GM19238 (cell line): Measurements from ENCODE around the gene RNF32.
"Not testable (repeated sequence)": the region's sequence is repeated elsewhere in the genome, so short reads cannot be mapped to it uniquely, and the experiment has no call there.

Experiments used
- DNase-seq: peaks from one replicate; pipeline ENCODE4 v3.0.0; 2011; ENCODE audit warnings: low spot score; ENCODE audit not compliant: insufficient read length

Gene RNF32

DNA sequence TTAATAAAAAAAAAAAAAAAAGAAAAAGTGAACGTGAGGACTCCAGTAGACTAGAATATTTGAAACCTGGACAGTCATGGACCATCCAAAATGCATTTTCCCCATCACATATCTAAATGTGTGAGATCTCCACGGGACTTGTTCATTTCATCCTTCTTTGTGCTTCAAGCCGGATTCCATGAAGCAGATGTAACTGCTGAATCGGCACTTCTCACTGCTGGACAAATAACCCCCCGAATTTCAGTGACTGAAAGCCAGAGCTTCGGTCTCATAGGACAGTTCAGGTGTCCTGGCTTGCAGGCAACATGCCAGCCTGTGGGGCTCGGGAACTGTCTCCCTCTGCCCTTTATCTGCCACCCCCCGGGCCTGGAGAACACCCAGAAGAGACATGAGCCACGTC, 33.3 kb downstream of the RNF32 start:
- DNase-seq, result no peak

DNA sequence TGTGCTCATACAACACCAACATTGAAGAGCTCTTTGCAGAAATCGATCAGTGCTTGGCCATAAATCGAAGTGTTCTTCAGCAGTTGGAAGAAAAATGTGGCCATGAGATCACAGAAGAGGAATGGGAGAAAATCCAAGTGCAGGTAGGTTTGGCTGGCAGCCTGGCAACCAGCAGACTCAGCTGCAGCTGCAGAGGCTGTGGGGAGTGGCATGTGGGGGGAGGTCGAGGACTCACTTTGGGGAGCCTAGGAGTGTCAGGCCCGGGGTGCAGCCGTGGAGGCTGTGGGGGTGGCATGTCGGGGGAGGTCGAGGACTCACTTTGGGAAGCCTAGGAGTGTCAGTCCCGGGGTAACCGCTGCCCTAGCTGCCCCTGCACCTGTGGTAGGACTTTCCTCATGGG, 35.1 kb downstream of the RNF32 start:
- no peak for DNase-seq

DNA sequence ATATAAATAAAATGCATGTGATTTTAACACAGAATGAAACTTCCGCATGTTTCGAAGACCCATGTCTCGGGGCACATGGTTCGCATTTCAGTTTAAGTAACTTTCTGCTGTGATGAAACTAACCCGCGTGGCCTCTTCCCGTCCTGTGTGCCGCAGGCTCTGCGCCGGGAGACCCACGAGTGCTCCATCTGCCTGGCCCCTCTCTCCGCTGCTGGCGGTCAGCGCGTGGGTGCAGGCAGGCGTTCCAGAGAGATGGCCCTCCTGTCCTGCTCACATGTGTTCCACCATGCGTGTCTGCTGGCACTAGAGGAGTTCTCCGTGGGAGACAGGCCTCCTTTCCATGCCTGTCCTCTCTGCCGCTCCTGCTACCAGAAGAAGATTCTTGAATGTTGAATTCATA, 35.7 kb downstream of the RNF32 start:
- DNase-seq, result no peak

DNA sequence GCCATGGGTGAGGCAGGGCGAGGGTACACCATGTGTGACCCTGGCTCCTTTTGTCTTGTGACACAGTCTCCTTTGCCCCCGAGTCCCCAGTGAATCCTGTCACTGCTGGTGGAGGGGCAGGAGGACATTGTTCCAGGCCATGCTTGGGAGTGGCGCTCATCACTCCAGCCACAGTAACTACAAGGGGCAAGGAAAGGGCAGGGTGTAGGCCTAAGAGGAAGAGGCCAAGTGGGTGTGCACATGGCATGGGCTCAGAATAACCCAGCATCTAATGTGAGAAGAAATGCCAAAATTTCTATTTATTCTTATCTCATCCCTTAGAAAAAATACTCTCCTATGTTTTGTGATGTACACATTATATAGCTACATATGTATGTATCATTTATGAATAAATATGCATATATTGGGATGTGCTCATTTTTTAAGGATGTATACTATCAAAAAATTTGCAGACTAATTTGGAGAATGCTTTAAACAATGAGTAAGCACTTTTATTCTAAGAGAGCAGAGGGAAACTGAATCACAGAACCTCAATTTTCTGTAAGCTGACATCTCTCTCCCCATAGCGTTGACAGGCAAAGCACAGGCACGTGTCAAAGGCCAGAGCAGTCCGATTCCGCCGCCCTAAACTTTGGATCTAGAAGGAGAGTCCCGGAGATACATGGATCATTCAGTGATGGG, 36.9 kb downstream of the RNF32 start:
- DNase-seq, result no peak

DNA sequence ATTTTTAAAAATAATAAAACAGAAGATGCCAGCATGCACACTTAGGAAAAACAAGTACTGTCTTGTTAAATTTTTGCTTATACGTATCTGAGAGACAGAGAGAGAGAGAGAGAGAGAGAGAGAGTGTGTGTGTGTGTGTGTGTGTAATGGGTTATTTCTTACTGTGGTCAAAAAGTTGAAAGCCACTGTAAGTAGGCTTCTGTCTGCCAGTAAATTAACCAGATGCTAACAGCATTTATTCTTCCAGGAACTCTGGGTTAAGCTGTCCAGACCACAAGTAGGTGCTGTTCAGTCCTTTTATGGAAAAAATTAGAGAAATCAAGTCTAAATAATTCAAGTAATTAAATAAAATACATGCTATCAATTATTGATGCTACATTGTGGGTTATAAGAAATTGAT, 39.7 kb downstream of the RNF32 start:
- DNase-seq, result no peak

DNA sequence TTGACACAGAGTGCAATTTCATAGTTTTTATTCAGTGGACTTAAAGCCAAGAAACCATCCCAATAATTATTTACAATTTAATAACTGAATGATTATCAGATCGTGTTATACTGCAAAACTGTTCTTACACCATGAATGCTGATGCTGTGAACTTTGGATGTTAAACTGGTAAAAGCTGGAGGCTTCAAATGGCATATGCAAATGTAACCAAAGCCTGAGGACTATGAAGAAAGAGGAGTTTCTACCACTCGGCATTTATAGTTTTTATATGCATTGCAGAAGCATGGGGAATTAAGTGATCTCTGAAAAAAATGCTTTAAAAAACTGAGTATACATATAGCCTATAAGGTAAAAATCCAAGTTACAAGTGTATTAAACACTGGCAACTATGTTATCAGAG, 42.4 kb downstream of the RNF32 start:
- no peak for DNase-seq

DNA sequence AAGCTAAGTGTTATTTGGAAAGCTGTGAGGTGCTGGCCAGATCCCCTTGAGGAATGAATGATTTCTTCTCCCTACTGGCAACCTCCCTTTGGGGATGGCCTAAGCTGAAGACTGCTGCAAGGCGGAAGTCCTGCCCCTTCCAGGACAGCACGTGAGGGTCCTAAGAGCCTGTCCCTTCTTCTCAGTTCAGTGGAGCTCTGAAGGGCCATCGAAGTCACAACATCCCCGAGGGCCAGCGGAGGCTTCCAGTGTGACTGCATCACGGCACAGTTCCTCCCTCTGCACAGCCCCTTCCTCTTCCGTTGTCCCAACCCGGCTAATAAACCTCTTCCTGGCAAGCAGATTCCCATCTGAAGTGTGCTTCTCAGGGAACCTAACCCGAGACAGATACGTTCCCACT, 43.7 kb downstream of the RNF32 start:
- no peak for DNase-seq

DNA sequence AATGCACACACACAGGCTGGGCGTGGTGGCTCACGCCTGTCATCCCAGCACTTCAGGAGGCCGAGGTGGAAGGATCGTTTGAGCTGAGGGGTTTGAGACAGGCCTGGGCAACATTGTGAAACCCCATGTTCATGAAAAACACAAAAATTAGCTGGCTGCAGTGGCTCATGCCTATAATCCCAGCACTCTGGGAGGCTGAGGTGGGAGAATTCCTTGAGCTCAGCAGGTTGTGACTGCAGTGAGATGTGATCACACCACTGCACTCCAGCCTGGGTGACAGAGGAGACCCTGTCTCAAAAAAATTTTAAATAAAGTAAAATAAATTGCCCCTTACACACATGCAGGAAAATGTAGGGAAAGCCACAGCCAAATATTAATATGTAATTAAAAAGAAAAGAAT, 44.1 kb downstream of the RNF32 start:
- DNase-seq, result no peak

DNA sequence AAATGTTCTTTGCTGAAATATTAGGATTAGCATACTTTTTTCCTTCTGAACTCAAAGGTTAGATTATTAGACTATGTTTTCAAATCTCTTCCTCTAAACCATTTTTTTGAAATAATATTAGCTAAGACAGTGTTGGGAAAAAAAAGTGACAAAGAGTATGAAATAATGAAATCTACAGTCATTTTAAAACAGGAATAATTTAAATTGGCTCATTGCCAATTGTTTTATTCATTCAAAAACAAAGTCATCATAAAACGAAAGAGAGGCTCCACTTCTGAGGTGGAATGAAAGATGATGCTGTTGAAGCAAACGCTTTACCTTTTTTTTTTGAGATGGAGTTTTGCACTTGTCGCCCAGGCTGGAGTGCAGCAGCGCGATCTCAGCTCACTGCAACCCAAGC, 51.2 kb downstream of the RNF32 start:
- no peak for DNase-seq

DNA sequence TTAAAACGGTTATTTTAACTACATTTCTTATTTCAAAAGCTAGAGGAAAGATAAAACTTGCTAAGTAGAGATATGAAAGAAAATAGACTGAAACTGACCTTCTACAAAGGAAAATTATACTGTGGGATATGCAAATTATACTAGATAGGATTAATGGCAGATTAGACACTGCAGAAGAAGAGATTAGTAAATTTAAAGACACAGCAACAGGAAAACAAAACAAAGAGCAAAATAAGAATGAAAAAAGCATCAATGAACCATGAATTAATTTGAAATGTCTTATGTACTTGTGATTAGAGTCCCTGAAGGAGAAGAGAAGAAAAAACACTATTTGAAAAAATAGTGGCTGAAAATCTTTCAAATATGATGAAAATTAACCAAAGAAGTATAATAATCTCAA, 52.3 kb downstream of the RNF32 start:
- no peak for DNase-seq

DNA sequence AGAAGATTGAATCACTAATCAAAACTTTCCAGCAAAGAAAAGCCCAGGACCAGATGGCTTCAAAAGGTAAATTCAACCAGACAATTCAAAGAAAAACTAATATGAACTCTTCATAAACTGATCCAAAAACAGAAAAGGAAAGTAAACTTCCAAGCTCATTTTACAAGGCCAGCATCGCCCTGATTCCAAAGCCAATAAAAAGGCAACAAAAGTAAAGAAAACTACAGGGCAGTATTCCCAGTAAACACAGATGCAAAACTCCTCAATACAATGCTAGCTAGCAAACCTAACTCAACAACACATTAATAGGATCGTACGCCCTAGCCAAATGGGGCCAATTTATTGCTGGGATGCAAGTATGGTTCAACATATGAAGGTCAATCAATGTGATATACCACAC, 53.1 kb downstream of the RNF32 start:
- DNase-seq, result no peak

DNA sequence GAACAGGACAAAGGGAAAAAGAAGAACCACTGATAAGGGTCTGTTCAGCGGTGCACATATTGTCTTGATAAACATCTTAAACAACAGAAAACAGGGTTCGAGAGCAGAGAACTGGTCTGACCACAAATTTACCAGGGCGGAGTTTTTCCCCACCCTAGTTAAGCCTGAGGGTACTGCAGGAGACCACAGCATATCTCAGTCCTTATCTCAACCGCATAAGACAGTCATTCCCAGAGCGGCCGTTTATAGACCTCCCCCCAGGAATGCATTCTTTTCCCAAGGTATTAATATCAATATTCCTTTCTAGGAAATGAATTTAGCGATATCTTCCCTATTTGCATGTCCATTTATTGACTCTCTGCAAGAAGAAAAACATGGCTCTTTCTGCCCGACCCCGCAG, 56.7 kb downstream of the RNF32 start:
- DNase-seq, result not testable (repeated sequence)

DNA sequence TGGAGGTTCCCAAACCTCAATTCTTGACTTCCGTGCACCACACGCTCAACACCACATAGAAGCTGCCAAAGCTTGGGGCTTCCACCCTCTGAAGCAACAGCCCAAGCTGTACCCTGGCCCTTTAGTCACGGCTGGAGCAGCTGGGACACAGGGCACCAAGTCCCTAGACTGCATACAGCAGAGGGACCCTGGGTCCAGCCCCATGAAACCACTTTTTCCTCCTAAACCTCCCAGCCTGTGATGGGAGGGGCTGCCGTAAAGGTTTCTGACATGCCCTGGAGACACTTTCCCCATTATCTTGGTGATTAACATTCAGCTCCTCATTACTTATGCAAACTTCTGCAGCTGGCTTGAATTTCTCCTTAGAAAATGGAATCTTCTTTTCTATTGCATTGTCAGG, 57.9 kb downstream of the RNF32 start:
- DNase-seq, result not testable (repeated sequence)

DNA sequence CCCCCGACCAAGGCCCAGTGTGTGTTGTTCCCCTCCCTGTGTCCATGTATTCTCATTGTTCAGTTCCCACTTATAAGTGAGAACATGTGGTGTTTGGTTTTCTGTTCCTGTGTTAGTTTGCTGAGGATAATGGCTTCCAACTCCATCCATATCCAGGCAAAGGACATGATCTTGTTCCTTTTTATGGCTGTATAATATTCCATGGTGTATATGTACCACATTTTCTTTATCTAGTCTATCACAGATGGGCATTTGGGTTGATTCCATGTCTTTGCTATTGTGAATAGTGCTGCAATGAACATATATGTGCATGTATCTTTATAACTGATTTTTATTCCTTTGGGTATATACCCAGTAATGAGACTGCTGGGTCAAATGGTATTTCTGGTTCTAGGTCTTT, 61.2 kb downstream of the RNF32 start:
- not testable (repeated sequence) for DNase-seq

DNA sequence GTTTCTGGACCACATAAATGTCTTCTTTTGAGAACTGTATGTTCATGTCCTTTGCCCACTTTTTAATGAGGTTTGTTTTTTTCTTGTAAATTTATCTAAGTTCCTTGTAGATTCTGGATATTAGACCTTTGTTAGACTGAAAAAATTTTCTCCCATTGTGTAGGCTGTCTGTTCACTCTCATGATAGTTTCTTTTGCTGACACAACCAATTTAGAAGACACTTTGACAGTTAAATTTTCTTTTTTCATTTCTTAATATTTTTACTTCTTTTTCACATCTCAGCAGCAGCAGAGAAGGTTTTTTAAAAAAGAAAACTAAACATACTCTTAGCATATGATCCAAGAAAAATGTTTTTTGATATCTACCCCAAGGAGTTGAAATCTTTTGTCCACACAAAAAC, 61.8 kb downstream of the RNF32 start:
- no peak for DNase-seq

DNA sequence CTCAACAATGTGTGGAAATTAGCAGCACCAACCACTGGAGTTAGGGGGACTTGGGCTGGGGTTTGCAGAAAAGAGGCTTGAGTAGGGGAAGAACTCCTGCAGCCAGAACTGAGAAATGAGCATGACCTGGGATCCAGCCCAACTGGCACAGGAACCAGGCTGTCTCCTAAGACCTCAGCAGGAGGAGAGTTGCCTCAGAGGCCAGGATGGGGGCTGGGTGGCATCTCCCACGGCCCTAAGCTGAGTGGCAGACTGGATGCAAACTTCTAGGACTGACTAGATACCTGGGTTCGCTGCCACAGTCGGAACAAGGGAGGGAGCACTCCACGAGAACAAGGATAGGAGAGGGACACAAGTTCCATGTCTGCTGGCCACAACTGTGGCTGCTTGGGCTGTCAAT, 62.6 kb downstream of the RNF32 start:
- DNase-seq, result no peak

DNA sequence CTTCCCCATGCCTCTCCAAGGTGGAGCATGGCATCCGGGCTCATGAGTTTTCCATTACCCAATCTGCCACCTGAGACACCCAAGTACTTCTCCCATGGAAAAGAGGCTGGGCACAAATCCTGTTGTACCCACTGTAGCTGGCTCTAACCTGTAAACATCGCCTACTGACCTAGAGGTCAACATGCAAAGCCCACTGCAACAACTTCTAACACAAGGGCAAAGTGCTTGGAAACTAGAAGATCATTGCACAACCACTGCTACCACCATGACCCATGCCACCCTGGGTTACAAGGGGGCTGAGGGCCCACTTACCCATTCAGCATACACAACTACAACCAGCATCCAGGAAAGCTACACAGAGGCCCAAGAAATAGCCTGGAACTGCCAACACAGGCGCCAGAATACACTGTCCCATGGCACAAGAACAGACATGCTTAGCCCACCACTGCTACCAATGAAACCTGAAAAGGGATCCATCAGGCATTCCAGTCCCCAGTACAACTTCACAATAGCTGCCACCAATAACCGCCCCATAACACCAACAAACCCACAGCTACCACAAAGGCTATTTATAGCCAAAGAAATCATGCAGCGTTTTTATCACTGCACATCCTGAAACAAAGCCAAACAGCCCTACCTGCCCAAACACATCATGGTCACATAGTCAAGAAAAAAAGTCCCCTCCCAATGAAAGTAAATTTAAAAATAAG, 63.4 kb downstream of the RNF32 start:
- DNase-seq, result no peak

DNA sequence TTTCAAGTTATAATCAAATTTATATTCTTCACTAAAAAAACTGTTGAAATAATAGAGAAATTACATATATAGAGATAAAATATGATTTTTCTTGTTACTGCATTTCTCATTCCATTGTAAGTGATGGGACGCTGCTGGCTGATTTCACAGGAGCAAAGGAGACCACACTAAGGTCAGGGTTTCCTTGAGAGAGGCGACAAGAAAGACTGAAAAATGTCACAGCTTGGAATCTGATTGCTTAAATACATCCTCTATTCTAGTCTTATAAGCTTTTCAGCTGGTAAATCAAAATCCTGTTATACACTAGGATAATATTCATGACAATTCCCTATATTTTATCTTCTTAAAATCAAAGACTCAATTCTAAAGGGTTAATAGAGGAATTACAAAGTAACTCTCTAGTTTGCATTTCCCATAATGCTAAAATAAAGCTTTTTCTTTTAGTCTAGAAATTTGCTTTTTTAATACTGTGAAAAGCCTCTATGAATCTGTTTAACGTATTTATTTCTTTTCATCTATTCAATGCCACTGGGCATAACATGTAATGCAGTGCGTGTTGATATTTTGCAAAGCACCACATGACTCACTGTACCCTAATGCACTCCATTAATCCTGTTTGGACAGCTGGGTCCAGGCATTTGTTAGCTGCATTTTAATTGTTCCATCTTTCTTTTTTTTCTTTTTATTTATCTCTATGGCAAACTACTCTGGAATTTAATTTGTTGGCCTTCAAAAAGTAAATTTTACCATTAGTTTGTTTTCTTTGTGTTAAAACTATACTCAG, 81.7 kb downstream of the RNF32 start:
- DNase-seq, result no peak

DNA sequence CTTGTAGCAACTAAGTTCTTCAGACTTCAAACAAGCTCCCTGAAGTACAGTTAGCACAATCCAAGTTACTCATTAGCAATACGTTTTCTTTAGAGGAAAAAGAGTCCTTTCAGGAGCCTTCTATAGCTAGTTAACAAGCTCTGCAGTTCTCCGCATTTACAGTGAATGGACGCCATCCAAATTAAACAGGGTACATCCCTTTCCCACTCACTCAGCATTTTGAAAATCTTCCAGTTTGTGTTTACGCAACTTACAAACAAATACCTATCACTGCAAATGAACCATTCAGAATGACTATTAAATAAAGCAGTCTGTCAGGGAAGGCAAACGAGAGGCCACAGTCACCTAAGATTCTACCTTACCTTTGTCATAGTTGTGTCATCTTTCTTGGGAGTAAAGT, 84.5 kb downstream of the RNF32 start:
- no peak for DNase-seq

DNA sequence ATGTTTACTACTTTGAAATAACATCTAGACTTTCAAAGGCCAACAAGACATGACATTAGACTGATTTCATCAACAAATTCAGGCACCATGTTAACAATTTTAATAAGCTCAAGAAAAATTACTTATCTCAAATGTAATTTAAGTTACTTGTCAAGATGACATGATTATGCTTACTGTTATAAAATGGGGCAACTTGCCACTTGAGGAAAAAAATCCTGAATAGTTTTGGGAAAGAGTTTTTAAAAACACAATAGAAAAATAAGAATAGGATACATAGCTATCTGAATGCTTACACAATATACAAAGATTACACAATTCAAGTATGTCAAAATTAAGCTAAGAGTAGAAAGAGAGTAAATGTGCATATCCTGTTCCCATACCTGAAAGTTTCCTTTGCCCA, 85.4 kb downstream of the RNF32 start:
- no peak for DNase-seq
